Activated naive CD8-positive, alpha-beta T cell treated with anti-CD3 and anti-CD28 coated beads, Interleukin-2, amount 50 U/mL, for 16 hours (primary cell): Measurements from ENCODE around the gene NNT.
A peak's percentile ranks its signal among the peaks of the same experiment; 100 is the strongest.
"Not testable (repeated sequence)": the region's sequence is repeated elsewhere in the genome, so short reads cannot be mapped to it uniquely, and the experiment has no call there.

Source experiments
- DNase-seq: peaks from one replicate; pipeline ENCODE4 v3.0.0-alpha.2; 2020; ENCODE audit warnings: low read depth, low spot score

NNT gene

GRCh38 chr5:43582082-43583005 lies 20.6 kb upstream of the NNT start:
- no peak for DNase-seq

- no peak for DNase-seq
Observed at GRCh38 chr5:43583724-43584123, 19.3 kb upstream of the NNT start.

DNA sequence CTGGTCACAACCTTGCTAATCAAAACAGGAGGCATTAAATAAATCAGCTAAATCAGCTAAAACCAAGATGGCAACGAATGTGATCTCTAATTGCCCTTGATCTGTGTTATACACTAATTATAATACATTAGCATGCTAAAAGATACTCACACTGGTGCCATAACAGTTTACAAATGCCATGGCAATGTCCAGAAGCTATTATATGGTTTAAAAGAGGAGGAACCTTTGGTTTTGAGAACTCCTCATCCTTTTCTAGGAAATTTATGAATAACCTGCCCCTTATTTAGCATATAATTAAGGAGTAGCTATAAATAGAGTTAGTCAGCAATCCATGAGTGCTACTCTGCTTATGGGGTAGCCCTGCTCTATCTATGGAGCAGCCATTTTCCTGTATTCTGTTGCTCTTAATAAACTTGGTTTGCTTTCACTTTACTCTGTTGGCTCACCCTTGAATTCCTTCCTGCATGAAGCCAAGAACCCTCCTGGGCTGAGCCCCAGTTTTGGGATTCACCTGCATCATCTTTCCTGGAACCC lies 18.7 kb upstream of the NNT start:
- DNase-seq = no peak

DNA sequence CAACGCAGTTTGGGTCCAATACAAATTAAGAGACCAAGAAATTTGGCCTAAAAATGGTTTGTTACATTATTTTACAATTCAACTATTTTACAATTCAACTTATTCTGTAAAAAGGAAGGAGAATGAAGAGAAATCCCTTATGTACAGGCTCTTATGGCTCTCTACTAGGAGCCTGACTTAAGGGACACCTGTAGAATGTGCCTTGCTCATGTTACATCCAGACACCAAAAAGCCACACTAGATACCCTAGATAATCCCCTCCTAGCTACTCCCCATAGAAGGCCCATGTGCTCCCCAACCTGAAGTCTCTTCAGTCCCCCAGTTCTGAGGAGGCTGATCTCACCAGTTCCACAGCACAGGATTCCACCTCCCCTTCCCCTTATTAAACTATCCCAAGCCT lies 14.1 kb upstream of the NNT start:
- DNase-seq = no peak

GRCh38 chr5:43589310-43589709 lies 13.7 kb upstream of the NNT start:
- no peak for DNase-seq

DNA sequence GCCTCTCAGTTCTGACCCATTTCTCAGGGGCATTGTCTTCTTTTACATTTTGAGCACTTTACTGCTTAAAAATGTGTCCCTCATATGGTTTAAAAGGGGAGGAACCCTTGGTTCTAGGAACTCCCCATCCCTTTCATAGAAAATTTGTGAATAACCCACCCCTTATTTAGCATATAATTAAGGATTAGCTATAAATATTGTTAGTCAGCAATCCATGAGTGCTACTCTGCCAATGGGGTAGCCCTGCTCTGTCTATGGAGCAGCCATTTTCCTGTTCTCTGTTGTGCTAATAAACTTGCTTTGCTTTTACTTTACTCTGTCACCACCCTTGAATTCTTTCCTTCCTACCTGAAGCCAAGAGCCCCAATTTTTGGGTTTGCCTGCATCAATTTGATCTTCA lies 12.3 kb upstream of the NNT start:
- no peak for DNase-seq

- no peak for DNase-seq
Observed at GRCh38 chr5:43592363-43592762, 10.6 kb upstream of the NNT start.

DNA sequence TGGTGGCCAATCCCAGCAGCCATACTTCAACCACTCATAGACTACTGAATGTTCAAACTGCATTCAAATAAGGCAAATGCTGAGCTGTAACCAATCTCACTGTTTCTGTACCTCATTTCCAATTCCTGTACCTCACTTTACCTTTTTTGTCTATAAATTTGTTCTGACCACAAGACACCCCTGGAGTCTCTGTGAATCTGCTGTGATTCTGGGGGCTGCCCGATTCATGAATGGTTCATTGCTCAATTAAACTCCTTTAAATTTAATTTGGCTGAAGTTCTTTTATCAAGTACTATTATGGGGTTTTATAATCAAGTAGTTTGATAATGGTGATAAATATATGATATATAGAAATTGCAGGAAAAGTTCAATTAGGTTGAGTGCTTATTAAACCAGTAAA lies 4.1 kb upstream of the NNT start:
- not testable (repeated sequence) for DNase-seq

- no peak for DNase-seq
Observed at GRCh38 chr5:43601454-43602260, 1.3 kb upstream of the NNT start.

- peak; percentile 24 for DNase-seq
Observed at GRCh38 chr5:43603344-43604217, 601 bp downstream of the NNT start.

DNA sequence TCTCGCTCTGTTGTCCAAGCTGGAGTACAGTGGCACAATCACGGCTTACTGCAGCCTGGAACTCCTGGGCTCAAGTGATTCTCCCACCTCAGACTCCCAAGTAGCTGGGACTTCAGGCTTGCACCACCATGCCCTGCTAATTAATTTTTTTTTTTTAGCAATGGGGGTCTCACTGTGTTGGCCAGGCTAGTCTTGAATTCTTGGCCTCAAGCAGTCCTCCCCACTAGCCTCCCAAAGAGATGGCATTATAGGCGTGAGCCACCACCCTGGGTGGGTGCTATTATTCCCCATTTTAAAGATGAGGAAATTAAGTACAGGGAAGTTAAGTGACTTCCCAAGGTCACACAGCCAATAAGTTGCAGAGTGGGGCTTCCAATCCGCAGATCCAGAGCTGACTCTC lies 1.7 kb downstream of the NNT start:
- no peak for DNase-seq

GRCh38 chr5:43606351-43606750 lies 3.4 kb downstream of the NNT start:
- no peak for DNase-seq

DNA sequence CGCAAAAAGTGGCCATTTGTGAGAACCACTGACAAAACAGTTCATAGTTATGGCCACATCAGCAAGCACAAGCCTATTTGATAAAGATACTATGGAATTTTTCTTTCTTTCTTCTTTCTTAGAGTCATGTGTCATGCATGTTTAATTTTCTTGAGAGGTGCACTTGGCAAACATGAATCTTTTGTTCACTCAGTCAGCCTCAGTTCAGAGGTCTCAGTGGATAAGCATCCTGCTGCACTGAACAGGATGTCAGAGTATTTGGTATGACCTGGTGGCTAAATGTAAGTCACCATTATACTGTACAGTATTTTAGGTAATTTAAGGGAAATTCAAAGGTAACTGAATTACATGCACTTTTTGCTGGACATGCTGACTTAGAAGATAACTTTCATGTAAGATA lies 5.4 kb downstream of the NNT start:
- DNase-seq = no peak

GRCh38 chr5:43609752-43610151 lies 6.8 kb downstream of the NNT start:
- DNase-seq = no peak

DNA sequence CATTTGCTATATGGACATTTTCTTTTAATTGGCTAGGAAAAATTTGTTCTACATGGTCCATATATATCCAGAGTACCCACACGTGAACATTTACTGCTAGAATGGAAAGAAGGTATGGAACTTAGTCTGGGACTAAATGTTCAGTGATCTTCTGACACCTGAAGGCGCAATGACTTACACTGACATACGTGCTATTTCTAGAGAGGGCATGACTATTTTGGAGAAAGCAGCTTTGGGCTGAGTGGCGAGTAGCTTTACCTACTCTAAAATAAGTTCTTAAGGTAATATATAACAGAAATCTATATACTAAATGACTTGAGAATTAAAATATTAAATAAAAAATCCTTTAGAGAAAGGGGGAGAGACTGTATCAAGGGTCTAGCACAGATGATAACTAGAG lies 10.4 kb downstream of the NNT start:
- no peak for DNase-seq

DNA sequence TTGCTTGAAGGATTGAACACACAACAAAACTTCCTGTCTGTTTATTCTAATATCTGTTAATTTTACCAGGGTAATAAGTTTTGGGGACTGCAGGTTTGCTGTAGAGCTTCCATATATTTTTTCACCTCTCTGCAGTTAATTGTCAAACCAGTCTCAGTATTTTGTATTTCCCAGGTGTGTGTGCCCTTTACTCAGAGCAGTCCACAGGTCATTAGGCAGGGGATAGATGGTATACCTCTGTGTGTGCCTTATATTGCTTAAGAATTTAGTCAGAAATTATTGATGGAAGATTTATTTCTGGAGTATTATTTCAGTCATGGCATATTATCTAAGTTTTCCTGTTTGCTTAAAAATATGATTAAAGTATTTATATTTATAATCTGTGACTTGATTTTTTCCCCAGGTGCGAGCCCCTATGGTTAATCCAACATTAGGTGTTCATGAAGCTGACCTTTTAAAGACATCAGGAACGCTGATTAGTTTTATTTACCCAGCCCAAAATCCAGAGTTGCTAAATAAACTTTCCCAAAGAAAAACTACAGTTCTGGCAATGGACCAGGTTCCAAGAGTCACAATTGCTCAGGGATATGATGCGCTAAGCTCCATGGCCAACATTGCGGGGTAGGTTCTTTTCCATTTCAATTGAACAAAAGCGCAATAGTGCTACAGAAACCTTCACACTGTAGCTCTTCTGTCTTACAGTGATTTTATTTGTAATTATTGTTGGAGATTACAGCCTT lies 12.6 kb downstream of the NNT start:
- no peak for DNase-seq

- DNase-seq = no peak
Observed at GRCh38 chr5:43616535-43616934, 13.6 kb downstream of the NNT start.

DNA sequence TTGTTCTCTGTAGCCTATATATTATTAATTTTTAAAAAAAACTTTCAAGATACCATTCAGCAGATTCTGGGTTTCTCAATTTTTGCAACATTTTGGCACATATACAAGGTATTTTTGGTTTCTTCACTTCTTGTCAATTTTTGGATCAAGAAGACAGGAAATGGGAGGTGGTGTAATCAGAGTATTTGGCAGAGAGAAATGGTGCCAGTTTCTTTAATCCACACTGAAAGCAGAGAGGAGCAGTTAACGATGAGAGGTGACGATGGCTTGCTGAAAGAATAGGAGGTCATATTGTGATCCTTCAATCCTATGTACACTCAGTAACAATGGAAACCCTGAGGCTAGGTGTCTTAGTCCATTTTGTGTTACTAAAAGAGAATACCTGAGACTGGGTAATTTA lies 16.4 kb downstream of the NNT start:
- DNase-seq = no peak

- DNase-seq = no peak
Observed at GRCh38 chr5:43619911-43620310, 16.9 kb downstream of the NNT start.

DNA sequence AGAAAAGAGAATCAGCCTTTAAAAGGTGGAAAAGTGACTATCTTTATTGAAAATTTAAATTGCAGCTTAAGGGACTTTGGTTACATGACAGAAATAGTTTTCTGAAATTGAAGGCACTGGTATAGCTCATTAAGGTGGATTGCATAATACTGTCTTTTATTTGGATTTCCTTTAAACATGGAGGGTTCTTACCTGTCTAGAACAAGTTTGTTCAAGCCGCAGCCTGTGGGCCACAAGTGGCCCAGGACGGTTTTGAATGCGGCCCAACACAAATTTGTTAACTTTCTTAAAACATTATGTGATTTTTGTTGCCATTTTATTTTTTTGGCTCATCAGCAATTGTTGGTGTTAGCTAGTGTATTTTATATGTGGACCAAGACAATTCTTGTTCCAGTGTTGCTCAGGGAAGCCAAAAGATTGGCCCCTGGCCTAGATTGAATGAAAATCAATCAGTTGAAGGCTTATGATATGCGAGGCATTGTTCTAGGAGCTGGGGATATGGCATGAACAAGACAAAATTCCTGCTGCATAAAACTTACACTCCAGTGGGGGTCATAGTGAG lies 18.0 kb downstream of the NNT start:
- no peak for DNase-seq

- no peak for DNase-seq
Observed at GRCh38 chr5:43622074-43622473, 19.1 kb downstream of the NNT start.
